Activated CD4-positive, alpha-beta T cell treated with anti-CD3 and anti-CD28 coated beads, Interleukin-2, amount 50 U/mL, for 24 hours (primary cell): ENCODE results near the gene KAZN.
"Not testable (repeated sequence)": the region's sequence is repeated elsewhere in the genome, so short reads cannot be mapped to it uniquely, and the experiment has no call there.

ENCODE experiments used
- DNase-seq, 2 donors: peaks; one replicate each; pipeline ENCODE4 v3.0.0-alpha.2; 2020; ENCODE audit warnings: low read depth in 1 of 2, low spot score in 1 of 2

The KAZN gene

GRCh38 chr1:14949270-14949835 is 350.9 kb downstream of the KAZN start:
- no peak for DNase-seq

GRCh38 chr1:14949836-14950713 is 351.6 kb downstream of the KAZN start:
- no peak for DNase-seq

GRCh38 chr1:14951766-14952165 is 353.3 kb downstream of the KAZN start:
- DNase-seq = no peak

DNA sequence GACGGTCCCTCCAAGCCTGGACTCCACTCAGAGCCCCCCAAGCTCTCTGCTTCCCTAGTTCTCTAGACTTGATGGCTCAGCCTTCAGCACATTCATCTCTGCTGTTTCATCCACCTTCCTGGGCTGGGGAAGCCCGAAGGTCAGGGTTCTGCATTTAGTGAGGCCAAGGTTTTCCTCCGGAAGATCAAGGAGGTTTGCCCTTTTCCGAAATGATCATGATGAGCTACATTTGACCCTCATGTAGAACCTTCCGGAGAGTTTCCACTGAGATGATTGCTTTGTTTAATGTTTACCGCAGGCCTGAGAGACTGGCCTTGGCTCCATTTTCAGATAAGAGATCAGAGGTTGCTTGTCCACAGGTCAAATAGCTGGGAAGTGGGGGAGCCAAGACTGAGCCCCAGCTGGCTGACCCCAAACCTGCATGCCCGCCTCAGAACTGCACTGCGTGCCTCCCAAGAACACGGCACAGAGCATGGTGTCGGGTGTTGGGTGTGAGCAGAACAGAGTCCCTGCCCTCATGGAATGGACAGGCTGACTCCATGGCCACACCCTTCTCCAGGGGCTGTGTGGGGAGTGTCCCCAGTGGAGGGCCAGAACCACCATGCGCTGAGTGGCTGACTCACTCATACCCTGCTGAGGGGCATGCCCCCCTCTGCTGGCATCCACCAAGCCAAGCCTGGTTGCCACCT is 354.3 kb downstream of the KAZN start:
- DNase-seq = no peak

GRCh38 chr1:14954210-14954609 is 355.7 kb downstream of the KAZN start:
- no peak for DNase-seq

DNA sequence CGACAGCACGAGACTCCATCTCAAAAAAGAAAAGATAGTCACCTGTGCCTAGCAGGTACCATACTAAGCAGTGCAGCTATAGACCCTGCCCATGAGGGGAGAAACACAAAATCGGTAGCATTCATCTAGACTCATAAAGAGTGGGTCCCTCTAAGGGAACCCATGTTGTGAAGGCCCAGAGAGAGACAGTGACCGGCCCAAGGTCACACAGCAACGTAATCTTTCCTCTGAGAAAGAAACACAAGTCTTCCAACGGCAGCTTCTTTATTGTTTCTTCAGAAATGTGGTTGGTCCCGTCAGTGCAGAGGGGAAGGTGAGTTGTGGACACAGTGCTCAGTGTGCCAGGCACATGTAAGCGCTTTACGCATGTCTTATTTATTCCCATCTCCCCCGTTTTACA is 356.4 kb downstream of the KAZN start:
- no peak for DNase-seq

GRCh38 chr1:14955402-14955801 is 356.9 kb downstream of the KAZN start:
- DNase-seq = no peak

DNA sequence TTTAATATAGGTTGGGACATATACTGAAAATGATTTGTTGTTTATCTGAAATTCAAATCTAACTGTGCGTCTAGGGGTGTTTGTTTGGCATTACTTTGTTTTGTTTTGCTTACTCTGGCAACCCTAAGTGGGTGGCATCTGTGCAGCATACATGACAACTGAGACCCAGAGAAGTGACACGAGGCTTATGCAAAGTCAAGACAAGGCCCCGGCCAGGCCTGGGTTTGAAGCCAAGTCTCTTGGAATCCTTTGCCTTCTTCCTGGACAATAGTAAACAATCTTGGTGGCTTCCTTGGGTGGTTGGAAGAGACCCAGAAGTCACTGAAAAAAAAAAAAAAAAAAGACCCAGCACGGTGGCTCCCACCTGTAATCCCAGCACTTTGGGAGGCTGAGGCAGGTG is 357.5 kb downstream of the KAZN start:
- no peak for DNase-seq

DNA sequence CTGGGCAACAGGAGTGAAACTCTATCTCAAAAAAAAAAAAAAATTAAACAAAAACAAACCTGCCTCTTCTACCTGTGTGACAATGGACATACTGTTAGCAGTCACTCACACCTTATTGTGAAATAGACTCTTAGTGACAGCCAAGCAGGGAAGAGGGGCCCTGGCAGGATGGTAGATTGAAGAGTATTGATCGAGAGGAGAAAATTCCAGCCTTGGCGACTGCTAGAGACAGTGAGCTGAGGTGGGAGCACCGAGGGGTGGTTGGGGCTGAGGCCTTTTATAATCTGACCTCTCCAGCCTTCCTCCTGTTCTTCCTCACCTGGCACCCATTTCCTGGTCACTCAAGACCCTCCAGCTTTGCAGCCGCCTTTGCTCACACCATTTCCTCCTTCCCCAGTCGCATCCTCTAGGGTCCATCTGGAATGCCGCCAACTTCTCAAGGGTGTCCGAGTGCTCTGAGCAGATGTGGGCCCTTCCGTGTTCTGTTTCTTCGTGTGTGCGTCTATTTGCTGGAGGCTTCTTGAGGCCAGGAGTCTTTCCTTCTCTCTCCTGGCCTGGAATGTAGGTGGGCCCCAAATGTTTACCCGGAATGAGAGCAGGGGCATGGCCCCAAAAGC is 358.2 kb downstream of the KAZN start:
- no peak for DNase-seq

DNA sequence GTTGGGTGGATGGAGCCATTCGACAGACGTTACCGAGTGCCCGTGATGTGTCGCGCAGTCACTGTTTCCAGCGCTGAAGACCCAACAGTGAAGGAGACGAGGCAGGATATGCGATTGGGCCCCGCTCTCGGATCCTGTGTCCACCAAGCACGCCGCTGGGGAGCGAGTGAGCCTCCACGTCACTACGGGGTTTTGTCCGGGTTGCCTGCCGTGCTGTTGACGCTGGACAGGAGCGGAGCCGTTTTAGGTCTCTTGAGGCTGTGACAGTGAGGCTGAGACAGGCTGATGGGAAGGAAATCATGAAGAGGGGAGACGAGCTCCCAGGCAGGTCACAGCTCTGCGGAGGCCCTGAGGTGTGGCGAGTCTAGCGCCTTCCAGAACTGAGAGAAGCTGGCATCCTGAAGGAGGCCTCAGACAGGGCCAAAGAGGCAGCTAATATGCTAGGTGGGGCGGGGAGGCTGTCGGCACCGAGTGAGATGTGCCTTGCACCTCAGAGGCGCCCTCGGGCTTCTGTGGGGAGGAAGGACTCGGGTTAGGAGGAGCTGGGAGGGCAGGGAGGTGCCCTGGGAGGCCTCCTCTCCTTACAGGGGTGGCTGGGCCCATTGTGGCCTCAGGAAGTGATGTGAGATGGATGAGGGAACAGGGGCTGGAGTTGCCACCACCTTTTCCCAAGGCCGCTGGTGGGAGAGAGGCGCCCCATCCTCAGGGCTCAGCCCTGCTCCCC is 359.1 kb downstream of the KAZN start:
- DNase-seq = no peak

GRCh38 chr1:14958249-14959058 is 360.0 kb downstream of the KAZN start:
- no peak for DNase-seq

DNA sequence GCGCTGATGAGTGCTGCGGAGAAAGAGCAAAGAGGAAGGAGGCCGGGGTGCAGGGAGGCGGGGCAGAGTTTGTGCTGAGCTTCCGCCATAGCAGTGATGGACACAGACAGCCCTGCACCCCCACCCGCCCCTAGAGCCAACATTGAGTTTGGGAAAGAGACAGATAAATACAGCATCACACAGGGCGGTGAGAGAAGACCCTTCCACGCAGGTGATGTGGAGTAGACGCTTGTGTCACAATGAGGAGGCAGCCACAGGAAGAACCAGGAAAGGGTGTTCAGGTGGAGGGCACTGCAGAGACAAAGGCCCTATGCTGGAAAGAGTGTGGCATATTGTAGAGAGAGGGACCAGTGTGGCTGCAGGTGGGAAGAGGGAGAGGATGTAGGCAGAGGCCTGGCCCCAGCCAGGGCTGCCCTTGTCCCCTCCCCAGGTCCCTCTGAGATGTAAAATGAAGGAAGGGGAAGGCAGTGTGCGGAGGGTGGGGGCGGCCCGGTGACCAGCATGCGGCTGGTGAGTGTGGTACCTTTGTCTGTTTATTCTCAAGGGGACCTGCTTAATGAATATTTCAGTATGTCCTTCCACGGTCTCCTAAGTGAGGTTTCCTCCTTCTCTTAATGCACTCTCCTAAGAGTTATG is 360.7 kb downstream of the KAZN start:
- no peak for DNase-seq

GRCh38 chr1:14961661-14962267 is 363.3 kb downstream of the KAZN start:
- DNase-seq = no peak

GRCh38 chr1:14962407-14962806 is 363.9 kb downstream of the KAZN start:
- DNase-seq = no peak

- DNase-seq = not testable (repeated sequence)
Observed at GRCh38 chr1:14963791-14964710, 365.6 kb downstream of the KAZN start.

DNA sequence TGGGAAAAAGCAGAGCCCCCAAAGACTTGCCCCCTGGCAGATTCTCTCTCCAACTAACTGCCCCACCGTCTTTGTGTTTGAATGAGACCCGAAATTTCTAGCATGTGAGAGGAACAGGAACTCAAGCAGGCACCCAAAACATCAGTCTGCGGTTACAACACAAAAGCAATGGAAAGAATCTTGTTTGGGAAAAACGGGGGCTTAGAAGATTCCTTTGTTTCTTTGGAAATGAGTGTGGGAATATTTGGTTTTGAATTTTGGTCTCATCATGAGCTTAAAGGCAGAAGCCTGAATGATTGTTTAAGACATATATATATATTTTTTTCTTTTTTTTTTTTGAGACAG is 366.2 kb downstream of the KAZN start:
- DNase-seq = no peak

GRCh38 chr1:14968251-14968851 is 369.9 kb downstream of the KAZN start:
- DNase-seq = no peak

GRCh38 chr1:14969006-14969405 is 370.5 kb downstream of the KAZN start:
- DNase-seq = peak in 1 of 2 donors; percentile 2
